ENCODE data around the gene GFOD1. TPM values are rescaled to one million over a fixed set of nuclear protein-coding genes. Genes with fewer than 3 reads are reported as not detected.
A peak's percentile ranks its signal among the peaks of the same experiment; 100 is the strongest.

The GFOD1 gene
- polyA plus RNA-seq, 1 of the 3 experiments (the other 2 are of a cell fraction) = 1.6 TPM

DNA sequence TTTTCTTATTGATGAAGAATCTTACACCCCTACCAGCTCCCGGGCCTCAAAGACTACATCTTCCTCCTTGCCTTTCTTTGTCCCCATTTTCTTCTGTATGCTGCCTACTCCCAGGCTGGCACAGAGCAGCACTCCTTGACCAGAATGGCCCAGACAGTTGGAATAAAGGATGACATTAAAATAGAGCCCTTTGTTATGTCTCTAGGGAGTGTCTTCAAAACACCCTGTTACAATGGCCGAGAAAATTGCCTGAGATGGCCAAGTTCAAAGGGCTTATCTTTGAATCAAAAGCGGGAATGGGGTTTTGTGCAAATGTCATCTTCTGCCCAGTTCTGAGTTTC, 80.1 kb downstream of the GFOD1 start:
- Histone ChIP-seq H3K4me1 (ENCODE audit: control insufficient read depth in 1 of 2, insufficient read depth in 2 of 2, low read depth in 1 of 2, low read length in 1 of 2) (peaks cover 0 to 11% of the 10 kb centered on the region in 2 experiments; a peak in 2 of 4 replicates), H3K27ac (ENCODE audit: low read depth in 2 of 2, low read length in 1 of 2) (no peak overlapping the region), H3K4me2 (no peak overlapping the region), H3K27me3 (ENCODE audit: insufficient read depth) (no peaks in the 10 kb centered on the region), H3K9me3 (no peaks in the 10 kb centered on the region), H3K79me2 (ENCODE audit: insufficient read depth) (no peaks in the 10 kb centered on the region), H3K36me3 (replicated peaks in 1 of 2; ENCODE audit: control insufficient read depth in 1 of 2, insufficient read depth in 2 of 2, low read length in 1 of 2) (no peaks in the 10 kb centered on the region), H3K4me3 (ENCODE audit: low read depth in 2 of 2, low read length in 1 of 2) (no peak overlapping the region), H3F3A (replicated peaks; ENCODE audit: insufficient read depth) (no peaks in the 10 kb centered on the region), H3K9ac (no peak overlapping the region), H2AFZ (ENCODE audit: low read depth) (no peak overlapping the region), H4K20me1 (ENCODE audit: insufficient read depth) (no peaks in the 10 kb centered on the region), H3K9me2 (no peaks in the 10 kb centered on the region)
- no peak for DNase-seq
- ChIA-PET POLR2A (no interaction called here), CTCF (no interaction called here)
- 88% methylated on average over 3 of the region's 3 CpGs for WGBS (ENCODE audit: low lambda C conversion rate)
- TF ChIP-seq, protein P1, sequence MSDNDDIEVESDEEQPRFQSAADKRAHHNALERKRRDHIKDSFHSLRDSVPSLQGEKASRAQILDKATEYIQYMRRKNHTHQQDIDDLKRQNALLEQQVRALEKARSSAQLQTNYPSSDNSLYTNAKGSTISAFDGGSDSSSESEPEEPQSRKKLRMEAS (IDR thresholded peaks at IDR 0.05; ENCODE audit: low read depth) = no peak
- TF ChIP-seq, protein P2, sequence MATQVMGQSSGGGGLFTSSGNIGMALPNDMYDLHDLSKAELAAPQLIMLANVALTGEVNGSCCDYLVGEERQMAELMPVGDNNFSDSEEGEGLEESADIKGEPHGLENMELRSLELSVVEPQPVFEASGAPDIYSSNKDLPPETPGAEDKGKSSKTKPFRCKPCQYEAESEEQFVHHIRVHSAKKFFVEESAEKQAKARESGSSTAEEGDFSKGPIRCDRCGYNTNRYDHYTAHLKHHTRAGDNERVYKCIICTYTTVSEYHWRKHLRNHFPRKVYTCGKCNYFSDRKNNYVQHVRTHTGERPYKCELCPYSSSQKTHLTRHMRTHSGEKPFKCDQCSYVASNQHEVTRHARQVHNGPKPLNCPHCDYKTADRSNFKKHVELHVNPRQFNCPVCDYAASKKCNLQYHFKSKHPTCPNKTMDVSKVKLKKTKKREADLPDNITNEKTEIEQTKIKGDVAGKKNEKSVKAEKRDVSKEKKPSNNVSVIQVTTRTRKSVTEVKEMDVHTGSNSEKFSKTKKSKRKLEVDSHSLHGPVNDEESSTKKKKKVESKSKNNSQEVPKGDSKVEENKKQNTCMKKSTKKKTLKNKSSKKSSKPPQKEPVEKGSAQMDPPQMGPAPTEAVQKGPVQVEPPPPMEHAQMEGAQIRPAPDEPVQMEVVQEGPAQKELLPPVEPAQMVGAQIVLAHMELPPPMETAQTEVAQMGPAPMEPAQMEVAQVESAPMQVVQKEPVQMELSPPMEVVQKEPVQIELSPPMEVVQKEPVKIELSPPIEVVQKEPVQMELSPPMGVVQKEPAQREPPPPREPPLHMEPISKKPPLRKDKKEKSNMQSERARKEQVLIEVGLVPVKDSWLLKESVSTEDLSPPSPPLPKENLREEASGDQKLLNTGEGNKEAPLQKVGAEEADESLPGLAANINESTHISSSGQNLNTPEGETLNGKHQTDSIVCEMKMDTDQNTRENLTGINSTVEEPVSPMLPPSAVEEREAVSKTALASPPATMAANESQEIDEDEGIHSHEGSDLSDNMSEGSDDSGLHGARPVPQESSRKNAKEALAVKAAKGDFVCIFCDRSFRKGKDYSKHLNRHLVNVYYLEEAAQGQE (IDR thresholded peaks at IDR 0.05; ENCODE audit: low read depth, low read length) = no peak
- TF ChIP-seq NFIC (IDR thresholded peaks at IDR 0.05; ENCODE audit: borderline replicate concordance) (no peak), CHD2 (IDR thresholded peaks at IDR 0.05; ENCODE audit: low read length, partially characterized antibody) (no peak), FOXM1 (IDR thresholded peaks at IDR 0.05; ENCODE audit: low read depth) (no peak), ELF1 (IDR thresholded peaks at IDR 0.05) (no peak)
- TF ChIP-seq, protein P3, sequence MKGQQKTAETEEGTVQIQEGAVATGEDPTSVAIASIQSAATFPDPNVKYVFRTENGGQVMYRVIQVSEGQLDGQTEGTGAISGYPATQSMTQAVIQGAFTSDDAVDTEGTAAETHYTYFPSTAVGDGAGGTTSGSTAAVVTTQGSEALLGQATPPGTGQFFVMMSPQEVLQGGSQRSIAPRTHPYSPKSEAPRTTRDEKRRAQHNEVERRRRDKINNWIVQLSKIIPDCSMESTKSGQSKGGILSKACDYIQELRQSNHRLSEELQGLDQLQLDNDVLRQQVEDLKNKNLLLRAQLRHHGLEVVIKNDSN (IDR thresholded peaks at IDR 0.05; ENCODE audit: borderline replicate concordance, low read depth) = no peak

DNA sequence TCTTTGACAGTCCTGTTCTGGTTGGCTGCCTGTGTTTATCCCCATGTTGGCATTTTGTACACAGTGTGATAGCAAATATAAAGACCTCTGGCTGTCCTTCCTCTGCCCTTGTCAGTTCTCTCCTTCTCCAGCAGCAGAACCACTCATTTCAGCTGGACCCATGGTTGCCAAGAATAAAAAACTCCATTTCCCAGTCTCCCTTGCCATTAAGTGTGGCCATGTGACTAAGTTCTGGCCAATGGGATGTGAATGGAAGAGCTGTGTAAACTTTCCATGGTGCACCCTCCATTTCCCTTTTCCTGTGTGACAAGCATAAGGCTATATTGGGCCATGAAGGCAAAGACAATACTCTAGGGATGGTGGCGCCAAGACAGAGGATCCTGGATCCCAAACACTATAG, 80.6 kb downstream of the GFOD1 start:
- Histone ChIP-seq H3F3A (replicated peaks; ENCODE audit: insufficient read depth) (no peaks in the 10 kb centered on the region), H3K27ac (ENCODE audit: low read depth in 2 of 2, low read length in 1 of 2) (no peak overlapping the region), H3K36me3 (replicated peaks in 1 of 2; ENCODE audit: control insufficient read depth in 1 of 2, insufficient read depth in 2 of 2, low read length in 1 of 2) (no peaks in the 10 kb centered on the region), H3K4me1 (ENCODE audit: control insufficient read depth in 1 of 2, insufficient read depth in 2 of 2, low read depth in 1 of 2, low read length in 1 of 2) (peaks cover 0 to 11% of the 10 kb centered on the region in 2 experiments; a peak in 2 of 4 replicates), H3K79me2 (ENCODE audit: insufficient read depth) (no peaks in the 10 kb centered on the region), H4K20me1 (ENCODE audit: insufficient read depth) (no peaks in the 10 kb centered on the region), H3K4me3 (ENCODE audit: low read depth in 2 of 2, low read length in 1 of 2) (no peak overlapping the region), H3K9ac (no peak overlapping the region), H3K27me3 (ENCODE audit: insufficient read depth) (no peaks in the 10 kb centered on the region), H3K4me2 (no peak overlapping the region), H3K9me2 (no peaks in the 10 kb centered on the region), H2AFZ (ENCODE audit: low read depth) (no peak overlapping the region), H3K9me3 (no peaks in the 10 kb centered on the region)
- POLR2A ChIA-PET = no interaction called here
- TF ChIP-seq GATA2 (CRISPR knock-in tag; IDR thresholded peaks at IDR 0.05) = no peak
- TF ChIP-seq CHD2 (IDR thresholded peaks at IDR 0.05; ENCODE audit: low read length, partially characterized antibody) = no peak
- TF ChIP-seq NFIC (IDR thresholded peaks at IDR 0.05; ENCODE audit: borderline replicate concordance) = no peak
- TF ChIP-seq, protein P3 (IDR thresholded peaks at IDR 0.05; ENCODE audit: borderline replicate concordance, low read depth) = peak; percentile 87
- TF ChIP-seq, protein P4, sequence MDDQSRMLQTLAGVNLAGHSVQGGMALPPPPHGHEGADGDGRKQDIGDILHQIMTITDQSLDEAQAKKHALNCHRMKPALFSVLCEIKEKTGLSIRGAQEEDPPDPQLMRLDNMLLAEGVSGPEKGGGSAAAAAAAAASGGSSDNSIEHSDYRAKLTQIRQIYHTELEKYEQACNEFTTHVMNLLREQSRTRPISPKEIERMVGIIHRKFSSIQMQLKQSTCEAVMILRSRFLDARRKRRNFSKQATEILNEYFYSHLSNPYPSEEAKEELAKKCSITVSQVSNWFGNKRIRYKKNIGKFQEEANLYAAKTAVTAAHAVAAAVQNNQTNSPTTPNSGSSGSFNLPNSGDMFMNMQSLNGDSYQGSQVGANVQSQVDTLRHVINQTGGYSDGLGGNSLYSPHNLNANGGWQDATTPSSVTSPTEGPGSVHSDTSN (IDR thresholded peaks at IDR 0.05) = no peak
- TF ChIP-seq JUND (IDR thresholded peaks at IDR 0.05) = no peak
- no peak for TF ChIP-seq EZH2phosphoT487 (IDR thresholded peaks at IDR 0.05; ENCODE audit: borderline replicate concordance, low read depth)
- WGBS (ENCODE audit: low lambda C conversion rate) = 92% methylated on average over 1 of the region's 1 CpG
- DNase-seq = no peak
- CTCF ChIA-PET = interaction anchor here (1.3 kb wide), 1 partner anchor 169 kb away, joined by 3 read pairs; no protein-coding TSS in a partner anchor
